Stimulated activated CD4-positive, alpha-beta T cell treated with anti-CD3 and anti-CD28 coated beads, Interleukin-15, amount 100 ng/mL, for 48 hours (primary cell): Measurements from ENCODE around the gene SLC9A9.
A peak's percentile ranks its signal among the peaks of the same experiment; 100 is the strongest.
"Not testable (repeated sequence)": the region's sequence is repeated elsewhere in the genome, so short reads cannot be mapped to it uniquely, and the experiment has no call there.

Source experiments
- DNase-seq, 2 donors: peaks; one replicate each; pipeline ENCODE4 v3.0.0-alpha.2; 2020; ENCODE audit warnings: low read depth in 2 of 2

The SLC9A9 gene

GRCh38 chr3:143695333-143695732 is 152.9 kb downstream of the SLC9A9 start:
- DNase-seq: not testable (repeated sequence)

- no peak for DNase-seq
Observed at GRCh38 chr3:143693506-143693905, 154.8 kb downstream of the SLC9A9 start.

GRCh38 chr3:143686638-143687197 is 161.6 kb downstream of the SLC9A9 start:
- no peak for DNase-seq

GRCh38 chr3:143685491-143685890 is 162.8 kb downstream of the SLC9A9 start:
- no peak for DNase-seq

- DNase-seq: no peak
Observed at GRCh38 chr3:143677430-143677829, 170.8 kb downstream of the SLC9A9 start.

- no peak for DNase-seq
Observed at GRCh38 chr3:143676747-143677146, 171.5 kb downstream of the SLC9A9 start.

- DNase-seq: no peak
Observed at GRCh38 chr3:143676021-143676420, 172.2 kb downstream of the SLC9A9 start.

- peak; percentile 56 to 69 for DNase-seq
Observed at GRCh38 chr3:143674100-143674968, 173.9 kb downstream of the SLC9A9 start.

- DNase-seq: no peak
Observed at GRCh38 chr3:143672396-143673165, 175.7 kb downstream of the SLC9A9 start.

GRCh38 chr3:143671626-143672025 is 176.6 kb downstream of the SLC9A9 start:
- no peak for DNase-seq

- DNase-seq: no peak
Observed at GRCh38 chr3:143668924-143669790, 179.1 kb downstream of the SLC9A9 start.

- no peak for DNase-seq
Observed at GRCh38 chr3:143668385-143668784, 179.9 kb downstream of the SLC9A9 start.

- no peak for DNase-seq
Observed at GRCh38 chr3:143661677-143662076, 186.6 kb downstream of the SLC9A9 start.

- DNase-seq: no peak
Observed at GRCh38 chr3:143658861-143659260, 189.4 kb downstream of the SLC9A9 start.

GRCh38 chr3:143658116-143658515 is 190.2 kb downstream of the SLC9A9 start:
- no peak for DNase-seq

- DNase-seq: no peak
Observed at GRCh38 chr3:143657391-143657790, 190.9 kb downstream of the SLC9A9 start.

GRCh38 chr3:143654906-143655305 is 193.4 kb downstream of the SLC9A9 start:
- DNase-seq: no peak

GRCh38 chr3:143653935-143654334 is 194.3 kb downstream of the SLC9A9 start:
- DNase-seq: no peak

GRCh38 chr3:143653493-143653892 is 194.8 kb downstream of the SLC9A9 start:
- no peak for DNase-seq

GRCh38 chr3:143652118-143652517 is 196.2 kb downstream of the SLC9A9 start:
- no peak for DNase-seq

- no peak for DNase-seq
Observed at GRCh38 chr3:143650827-143651226, 197.4 kb downstream of the SLC9A9 start.

- DNase-seq: no peak
Observed at GRCh38 chr3:143650120-143650519, 198.1 kb downstream of the SLC9A9 start.
